HG03196 (cell line): ENCODE results near the gene IGSF3.
"Not testable (repeated sequence)": the region's sequence is repeated elsewhere in the genome, so short reads cannot be mapped to it uniquely, and the experiment has no call there.

Experiments used
- ATAC-seq: cut with Tn5 transposase; IDR thresholded peaks from one replicate; pipeline ENCODE4 v1.9.1; 2021; ENCODE audit not compliant: unreplicated experiment

Gene IGSF3

DNA sequence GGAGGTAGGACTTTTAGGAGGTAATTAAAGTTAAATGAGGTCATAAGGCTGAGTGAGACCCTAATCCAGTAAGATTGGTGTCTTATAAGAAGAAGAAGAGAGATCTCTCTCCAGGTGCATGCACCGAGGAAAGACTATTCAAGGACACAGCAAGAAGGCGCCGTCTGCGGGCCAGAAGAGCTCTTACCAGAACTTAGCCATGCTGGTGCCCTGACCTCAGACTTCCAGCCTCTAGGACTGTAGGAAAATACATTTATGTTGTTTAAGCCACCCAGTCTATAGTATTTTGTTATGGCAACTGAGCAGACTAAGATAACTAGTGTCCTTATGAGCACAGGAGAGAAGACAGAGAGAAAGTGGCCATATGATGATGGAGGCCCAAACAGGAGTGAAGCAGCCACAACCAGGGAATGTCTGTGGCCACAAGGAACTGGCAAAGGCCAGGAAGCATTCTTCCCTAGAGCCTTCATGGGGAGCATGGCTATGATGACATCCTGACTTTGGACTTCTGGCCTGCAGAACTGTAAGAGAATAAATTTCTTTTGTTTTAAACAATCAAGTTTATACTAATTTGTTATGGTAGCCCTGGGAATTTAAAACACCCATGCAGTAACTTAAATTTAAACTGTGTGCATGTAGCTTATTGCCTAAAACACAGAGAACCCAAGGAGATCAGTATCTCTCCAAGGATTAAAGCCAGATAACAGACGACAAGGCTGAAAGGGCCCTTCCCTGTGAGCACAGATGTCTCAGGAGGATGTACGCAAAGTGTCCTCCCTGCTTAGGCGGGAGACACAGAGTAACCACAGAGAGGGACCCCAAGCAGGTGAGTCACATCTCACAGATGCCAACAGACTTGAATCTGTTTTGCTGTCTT is 86.8 kb downstream of the IGSF3 start:
- ATAC-seq = no peak

DNA sequence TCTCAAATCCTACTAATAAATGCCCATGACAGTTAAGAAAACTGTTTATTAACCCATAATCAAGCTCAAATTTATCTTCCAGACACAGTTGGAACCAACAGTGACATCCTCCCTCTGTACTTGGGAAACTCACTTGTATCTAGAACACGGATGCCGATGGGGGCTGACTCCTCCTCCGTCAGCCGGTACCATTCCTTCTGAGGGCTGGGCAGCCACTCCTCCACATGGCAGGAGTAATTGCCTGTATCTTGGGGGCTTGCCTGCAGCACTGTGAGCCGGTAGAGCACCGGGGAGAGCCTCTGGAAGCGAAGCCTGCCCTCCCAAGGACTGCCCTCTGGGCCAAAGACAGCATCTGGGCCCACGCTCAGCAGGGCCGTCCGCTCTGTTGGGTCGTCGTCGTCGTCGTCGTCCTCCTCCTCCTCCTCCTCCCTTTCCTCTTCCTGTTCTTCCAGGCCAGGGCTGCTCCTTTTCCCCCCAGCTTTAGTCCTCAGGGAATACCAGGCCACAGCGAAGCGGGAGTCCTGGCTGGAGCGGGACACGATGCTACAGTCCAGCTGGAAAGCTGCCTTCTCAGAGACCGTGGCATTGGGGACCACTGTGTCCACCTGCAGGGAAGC is 88.2 kb downstream of the IGSF3 start:
- no peak for ATAC-seq

DNA sequence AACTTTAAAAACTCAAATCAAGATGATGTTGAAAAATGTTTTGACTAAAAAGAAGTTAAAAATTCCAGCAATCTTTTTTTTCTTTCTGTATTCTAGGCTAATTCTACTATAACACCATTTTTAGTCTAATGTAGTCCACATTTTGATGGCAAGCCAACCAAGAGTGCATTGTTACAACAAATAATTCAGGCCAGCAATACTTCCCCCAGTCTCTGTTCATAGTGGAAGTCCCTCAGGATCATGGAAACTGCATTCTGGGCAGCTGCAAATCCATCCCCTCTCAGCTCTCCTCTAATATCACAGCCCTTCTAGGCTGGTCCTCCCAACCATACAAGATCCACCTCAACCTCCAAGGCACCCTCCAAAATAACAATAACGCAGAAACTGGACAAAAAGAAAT is 89.0 kb downstream of the IGSF3 start:
- no peak for ATAC-seq

DNA sequence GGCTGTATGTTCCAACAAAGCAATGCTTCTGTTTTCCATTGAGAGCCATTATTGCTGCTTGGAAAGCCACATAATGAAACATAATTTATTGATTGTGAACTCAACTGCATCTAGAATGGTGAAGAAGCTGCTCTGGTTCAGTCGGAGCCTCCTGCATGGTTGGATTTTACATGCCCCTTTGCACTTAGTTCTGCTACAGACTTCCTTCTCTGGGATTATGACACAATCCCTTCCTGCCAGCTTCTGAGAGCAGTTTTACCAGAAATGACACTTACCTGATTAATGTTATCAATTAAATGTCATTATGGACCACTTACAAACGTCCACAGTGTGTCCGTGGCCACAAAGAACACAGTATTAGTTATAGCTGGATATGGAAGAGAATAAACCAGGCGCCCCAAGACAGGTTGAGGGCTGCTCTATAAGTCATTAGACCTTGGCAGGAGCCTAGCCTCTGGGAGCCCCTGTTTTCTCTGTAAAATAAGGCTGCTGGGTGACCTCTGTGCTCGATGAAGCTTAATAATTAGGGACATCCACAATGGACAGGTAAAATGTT is 89.7 kb downstream of the IGSF3 start:
- ATAC-seq = no peak

DNA sequence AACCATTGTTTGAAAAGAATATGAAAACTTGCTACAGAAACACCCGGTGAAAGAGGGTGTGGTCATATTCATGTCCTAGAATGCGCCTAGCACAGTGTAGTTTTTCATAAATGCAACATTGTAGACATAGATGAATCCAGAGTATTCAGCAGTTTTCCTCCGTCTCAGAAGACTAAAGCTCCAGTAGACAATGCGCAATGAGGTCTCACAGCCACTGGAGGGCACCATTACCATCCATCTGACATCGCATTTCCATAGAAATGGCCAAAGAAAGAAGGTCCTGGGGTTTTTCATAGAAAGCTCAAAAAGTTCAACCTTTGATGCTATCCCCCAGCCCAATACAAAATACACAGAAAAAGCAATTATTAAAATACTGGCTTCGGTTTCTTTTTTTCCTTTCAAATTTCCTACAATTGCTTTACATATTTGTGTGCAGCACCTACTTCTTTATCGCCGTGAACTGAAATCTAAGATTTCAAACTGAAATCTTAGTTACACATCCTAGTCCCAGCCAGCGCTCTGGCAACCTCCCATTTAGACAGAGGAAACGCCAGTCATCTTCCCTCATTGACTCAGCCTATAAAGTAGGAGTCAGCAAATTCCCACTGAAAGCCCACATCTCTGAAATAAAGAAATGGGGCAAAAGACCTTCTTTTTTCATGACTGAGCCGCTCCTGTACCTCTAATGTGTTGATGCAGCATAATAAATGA is 92.8 kb downstream of the IGSF3 start:
- no peak for ATAC-seq

DNA sequence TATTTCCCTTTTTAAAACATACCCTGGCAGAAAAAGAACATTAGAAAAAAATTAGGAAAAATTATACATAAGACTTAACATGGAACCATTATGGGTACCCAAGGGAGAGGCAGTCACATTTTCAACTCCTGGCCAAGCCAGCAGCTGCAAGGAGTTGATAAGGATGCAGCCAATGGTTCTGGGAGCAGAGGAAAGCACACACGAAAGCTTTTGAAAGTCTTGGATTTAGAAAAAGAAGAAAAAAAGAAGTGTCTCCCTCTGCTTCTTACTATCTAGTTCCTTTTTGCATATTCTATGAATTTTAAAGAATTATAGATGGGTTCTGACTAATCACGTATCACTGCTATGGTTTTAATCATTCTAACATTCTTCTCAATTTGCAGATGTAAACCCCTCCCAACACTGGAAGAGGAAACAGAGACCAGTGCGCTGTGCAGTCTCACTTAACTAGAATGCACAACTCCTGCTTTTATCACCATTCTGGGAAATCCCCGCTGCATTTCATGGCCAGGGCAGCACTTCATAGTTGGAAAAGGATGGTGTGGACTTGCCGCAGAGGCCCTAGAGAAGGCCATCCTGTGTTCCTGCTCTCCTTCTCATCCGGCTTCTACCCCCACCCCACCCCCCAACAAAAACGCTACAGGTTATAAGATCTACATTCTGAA is 94.0 kb downstream of the IGSF3 start:
- ATAC-seq = no peak

DNA sequence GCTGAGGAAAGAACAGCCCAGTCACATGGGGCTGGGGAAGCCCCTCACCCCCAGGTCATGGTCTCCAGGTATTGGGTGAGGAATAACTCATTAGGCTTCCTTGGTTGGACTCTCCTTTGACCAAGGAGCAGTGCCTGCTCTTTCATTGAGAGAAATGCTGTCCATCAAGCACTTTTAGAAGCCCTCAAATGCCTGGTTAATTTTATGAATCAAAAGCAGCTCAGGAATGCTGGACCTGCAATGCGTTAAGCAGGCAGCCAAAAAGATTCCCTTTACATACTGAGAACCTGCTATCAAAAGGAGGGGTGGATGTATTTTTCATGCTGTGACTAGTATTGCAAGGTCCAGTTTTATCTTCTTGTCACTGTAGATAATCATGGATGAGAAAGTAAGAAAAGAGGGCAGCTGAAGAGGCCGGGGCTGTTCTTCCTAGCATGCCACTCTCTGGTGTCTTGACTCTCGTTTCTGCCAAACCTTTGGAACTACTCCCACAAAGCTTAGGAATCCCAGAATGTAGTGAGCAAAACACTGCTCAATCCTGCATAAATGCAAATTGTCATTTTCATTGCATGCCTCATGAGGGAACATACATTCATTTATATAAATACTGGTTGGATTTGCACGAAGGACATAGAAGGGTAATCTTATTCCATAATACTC is 94.6 kb downstream of the IGSF3 start:
- no peak for ATAC-seq

DNA sequence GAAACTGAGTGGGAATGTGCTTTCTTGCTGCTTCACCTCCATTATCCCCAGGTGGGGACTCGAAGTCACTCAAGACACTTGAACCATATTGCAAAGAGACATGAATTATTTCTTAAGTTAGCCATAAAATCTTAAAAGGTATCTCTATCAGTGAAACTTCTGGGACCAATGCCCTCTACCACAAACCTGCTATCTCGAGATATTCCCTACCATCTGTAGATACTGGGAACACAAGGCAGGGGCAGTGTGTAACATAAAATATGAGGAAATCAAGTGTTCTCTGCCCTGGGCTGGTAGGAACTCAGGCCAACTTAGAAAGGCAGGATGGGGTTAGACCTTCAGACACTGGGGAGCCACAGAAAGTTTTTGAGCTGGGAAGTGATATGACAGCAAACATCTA is 95.4 kb downstream of the IGSF3 start:
- no peak for ATAC-seq

DNA sequence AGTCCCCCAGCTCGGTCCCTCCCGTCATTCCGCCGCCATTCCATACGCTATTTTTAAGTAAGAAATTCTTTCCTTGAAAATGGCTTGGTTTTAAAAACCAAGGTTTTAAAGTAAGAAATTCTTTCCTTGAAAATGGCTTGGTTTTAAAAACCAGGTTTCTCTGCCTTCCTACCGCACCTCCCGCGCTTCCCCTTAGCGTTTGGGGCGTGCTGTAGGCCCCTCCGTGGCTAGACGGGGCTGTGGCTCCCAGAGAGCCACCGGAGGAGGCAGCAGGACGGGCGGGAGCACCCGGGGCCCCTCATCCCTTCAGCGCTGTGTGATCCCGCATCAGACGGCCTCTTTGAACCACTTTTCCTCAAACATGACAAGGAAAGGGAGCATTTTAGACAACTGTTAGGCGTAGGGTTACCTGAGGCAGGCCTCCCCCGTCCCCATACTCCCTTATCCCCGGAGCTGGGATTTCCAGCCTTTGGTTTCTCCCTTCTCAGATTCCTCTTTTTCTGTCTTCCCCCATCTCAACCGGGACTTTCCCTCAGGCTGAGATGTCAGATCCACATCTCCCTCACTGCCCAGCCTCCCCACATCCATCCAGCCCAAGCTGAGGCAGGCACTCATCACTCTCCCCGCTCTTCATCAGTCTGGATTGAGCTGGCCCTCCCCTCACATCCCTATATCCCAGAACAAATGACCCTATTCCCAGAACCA is 96.2 kb downstream of the IGSF3 start:
- no peak for ATAC-seq

DNA sequence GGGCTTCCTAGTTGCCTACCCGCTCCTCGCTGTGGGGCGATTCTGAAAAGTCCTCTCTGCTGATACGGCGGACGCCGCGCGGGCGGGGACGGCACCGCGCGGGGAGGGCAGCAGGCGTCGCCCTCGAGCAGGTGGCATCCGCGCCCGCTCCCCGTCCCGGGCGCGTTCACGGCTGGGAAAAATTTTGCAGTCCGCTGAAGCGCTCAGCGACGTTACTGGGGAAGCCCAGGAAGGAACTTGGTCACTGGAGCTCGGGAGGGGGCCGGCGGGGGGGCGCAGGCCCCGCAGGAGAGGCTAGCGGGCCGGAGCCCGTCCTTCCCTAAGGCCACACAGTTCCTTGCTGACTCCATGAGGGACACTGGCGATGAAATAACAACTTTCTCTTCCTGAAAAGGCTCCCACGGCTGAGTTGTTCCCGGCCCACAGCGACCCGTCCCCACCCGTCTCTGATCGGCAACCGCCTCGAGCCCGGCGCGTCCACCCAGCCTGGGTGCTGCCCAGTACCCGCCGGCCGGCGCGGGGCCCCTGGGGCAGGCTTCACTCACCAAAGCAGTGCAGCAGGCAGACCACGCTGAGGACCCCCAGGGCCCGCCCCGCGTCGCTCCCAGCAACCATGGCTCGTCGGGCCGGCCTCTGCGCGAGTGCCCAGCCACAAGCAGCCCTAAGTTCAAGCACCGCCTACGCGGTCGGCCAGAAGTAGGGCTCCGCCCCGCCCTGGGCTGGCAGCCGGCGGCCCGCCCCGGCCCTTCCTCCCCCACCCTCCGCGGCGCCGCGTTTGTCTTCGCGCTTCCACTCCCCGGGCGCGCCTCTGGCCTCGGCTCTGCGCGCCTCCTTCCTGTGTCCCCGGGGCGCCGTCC is 96.9 kb downstream of the IGSF3 start, which contains the start of gene CD58:
TSS of gene CD58 (minus strand) at position 669 of the 857 bp plus-strand sequence. CDS start at position 615, 54 bp downstream.
- peak; percentile 59 for ATAC-seq

DNA sequence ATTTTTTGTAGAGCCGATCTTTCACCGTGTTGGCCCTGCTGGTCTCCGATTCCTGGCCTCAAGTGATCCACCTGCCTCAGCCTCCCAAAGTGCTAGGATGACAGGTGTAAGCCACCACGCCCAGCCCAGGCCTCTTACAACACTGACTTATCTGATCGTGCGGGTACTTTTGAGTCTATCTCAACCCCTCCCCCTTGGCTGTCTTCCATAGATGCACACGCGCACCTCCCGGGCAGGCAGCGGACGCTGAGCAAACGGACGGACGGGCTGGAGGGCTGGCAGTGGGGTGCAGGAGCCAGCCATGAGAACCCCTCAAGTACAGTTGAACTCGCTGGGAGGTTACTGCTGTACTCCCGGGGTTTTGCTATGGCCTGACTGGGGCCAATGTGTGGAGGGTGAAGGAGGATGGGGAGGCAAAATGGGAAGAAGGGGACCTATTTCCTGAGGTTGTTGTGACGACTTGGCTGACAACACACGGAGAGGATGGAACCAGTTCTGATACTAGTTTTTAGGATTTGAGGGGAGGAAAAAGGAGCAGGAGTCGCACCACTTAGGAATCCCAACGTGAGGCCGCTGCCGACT is 97.7 kb downstream of the IGSF3 start:
- peak; percentile 14 for ATAC-seq

DNA sequence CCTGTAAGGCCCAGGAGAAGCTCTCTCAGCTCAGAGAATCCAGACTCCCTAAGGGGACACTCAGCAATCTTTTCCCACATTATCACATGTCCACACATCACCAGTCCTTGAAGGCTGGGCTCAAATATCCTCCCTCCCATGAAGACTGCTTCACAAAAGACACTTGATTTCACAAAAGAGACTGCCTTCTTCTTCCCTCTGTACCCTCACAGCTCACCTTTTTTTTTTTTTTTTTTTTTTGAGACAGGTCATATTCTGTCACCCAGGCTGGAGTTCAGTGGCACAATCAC is 98.2 kb downstream of the IGSF3 start:
- no peak for ATAC-seq

DNA sequence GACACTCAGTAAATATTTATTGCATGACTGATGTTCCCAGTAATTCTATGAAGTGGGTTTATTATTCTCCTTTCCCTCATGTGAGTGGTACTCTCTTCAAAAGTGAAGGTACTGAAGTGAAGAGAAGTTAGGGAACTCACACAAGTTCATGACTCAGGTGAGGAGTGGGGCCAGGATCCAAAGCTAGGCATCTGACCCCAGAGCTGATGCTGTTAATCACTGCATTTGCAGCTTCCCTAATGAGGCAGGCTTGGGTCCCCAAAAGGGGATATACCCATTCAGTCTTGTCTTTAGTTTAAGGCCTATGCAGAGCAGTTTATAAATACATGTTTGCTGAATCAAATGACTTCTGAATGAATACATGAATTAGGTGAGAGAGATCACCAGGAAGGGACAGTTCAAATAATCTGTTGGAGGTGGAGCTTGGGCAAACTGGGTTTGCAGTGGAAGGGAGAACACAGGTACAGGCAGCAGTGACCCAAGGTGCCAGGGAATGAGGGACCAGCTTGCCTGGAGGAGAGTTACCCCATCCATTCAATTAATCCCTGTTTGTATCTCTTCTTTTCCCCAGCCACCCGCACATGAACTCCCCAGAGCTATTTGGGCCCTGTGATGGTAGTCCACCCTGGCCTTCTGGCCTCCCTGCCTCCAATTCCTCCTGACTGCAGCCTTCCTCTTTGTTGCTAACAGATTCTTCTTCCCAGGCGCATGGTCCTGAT is 98.7 kb downstream of the IGSF3 start:
- no peak for ATAC-seq

DNA sequence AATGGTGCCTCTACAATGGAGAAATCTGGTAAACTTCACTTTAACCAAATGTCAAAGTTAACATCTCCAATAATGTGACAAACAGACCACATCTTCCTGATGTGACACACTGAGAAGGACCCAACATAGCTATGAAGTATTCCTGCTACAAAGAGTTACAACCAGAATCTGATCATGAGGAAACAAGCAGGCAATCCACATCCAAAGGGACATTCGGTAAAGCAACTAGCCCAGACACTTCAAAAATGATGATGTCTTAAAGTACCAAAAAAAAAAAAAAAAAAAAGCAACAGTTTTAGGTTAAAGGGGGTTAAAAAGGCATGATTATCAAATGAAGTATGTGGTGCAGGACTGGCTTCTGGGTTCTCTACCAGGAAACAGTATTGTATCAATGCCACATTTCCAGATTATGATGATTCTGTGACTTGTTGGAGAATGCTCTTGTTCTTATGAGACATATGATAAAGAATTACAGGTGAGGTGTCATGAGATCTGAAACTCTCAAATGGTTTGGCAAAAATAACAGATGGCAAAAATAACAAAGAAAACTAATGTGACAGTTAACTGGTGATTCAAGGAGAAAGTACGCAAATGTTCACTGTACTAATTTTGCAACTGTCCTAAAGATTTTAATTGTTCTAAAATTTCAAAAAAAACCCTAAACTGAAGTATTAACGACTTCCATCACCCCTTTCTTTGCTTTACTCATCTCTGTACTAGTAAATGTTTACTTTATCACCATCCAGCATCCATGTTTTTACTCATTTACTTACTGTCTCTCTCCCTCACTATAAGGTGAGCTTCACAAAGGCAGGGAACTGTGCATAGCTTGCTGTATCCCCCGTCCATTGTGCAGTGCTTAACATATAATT is 99.5 kb downstream of the IGSF3 start:
- no peak for ATAC-seq

DNA sequence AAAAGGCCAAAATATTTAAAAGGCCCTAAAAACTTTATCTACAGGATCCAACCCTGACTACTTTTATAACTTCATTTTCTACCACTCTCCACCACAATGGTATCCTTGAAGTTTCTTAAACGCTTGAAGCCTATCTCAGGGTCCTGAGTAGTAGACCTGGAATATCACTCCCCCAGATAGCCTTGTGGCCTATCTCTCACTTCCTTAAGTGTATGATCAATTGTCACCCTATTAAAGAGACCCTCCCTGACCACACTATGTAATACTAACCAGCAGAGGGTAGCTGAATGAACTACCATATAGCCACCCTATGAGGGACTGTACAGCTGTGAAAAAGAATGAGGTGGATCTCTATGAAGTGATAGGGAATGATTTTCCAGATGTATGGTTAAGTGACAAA is 102.3 kb downstream of the IGSF3 start:
- no peak for ATAC-seq

DNA sequence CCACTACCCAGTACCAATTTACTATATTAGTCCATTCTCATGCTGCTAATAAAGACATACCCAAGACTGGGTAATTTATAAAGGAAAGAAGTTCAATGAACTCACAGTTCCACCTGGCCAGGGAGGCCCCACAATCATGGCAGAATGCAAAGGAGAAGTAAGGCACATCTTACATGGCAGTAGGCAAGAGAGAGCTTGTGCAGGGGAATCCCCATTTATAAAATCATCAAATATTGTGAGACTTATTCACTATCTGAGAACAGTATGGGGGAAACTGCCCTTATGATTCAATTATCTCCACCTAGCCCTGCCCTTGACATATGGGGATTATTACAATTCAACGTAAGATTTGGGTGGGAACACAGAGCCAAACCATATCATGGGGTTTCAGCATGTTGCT is 103.1 kb downstream of the IGSF3 start:
- no peak for ATAC-seq

DNA sequence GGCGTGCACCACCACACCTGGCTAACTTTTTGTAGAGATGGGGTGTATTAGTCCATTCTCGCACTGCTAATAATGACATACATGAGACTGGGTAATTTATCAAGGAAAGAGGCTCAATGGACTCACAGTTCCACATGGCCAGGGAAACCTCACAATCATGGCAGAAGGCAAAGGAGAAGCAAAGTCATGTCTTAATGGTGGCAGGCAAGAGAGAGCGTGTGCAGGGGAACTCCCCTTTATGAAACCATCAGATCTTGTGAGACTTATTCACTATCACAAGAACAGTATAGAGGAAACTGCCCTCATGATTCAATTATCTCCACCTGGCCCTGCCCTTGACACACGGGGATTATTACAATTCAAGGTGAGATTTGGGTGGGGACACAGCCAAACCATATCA is 105.1 kb downstream of the IGSF3 start:
- not testable (repeated sequence) for ATAC-seq
